ENCODE data around the gene POFUT1. TPM values are rescaled to one million over a fixed set of nuclear protein-coding genes. Genes with fewer than 3 reads are reported as not detected.

The POFUT1 gene
- total and polyA plus RNA-seq, 9 of the 15 experiments (the other 6 are each of a cell fraction or from before 2014, with no cell fraction given): 3.5 to 44.7 (median 23.5) TPM

DNA sequence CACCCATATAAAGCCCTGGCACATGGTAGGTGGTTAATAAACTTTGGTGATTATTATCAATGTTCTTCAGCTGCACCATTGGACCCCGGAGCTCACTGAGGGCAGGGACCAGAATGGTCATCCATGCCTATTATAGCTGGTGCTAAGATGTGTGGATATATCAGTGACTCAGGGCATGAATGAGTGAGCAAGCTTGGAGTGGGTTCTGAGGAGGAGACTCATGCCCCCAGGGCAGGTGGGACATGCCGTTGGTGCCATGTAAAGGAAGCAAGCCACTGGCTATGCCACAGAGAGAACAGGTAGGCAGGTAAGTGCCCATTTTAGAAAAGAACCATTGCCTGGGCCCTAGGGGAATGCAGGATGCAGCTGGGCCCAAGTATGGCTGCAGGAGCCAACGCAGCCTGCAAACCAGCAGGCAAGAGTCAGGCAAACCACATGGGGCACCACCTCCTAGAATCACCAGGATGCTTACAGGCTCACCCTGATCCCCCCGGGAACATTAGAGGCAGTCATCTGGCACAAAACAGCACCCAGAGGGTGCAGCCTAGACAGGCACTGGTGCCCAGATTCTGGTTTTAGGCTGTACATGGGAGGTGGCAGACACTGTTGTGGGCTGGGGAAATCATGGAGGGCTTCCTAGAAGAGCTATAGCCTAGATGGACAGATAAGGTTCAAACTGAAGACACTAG is 23.6 kb upstream of the POFUT1 start:
- H3K9me1 ChIP-seq (ENCODE audit: control insufficient read depth, insufficient read depth, low read length): no peaks in the 10 kb centered on the region
- H3K9me3 ChIP-seq (replicated peaks; ENCODE audit: control insufficient read depth, insufficient read depth, low read depth, low read length): no peaks in the 10 kb centered on the region
- TF ChIP-seq ZFP36 (IDR thresholded peaks at IDR 0.05; ENCODE audit: low read depth, low read length, partially characterized antibody) (peak; percentile 78), ZC3H8 (IDR thresholded peaks at IDR 0.05) (no peak), TAF15 (IDR thresholded peaks at IDR 0.05; ENCODE audit: low read depth, low read length) (no peak), ZBTB43 (CRISPR knock-in tag; IDR thresholded peaks at IDR 0.05) (no peak), TBP (optimal IDR thresholded peaks at IDR 0.05; ENCODE audit: low read depth, low read length) (no peak), THRB (CRISPR knock-in tag; conservative IDR thresholded peaks at IDR 0.05) (no peak), NFE2L1 (tag; IDR thresholded peaks at IDR 0.05; ENCODE audit: borderline replicate concordance, low read depth) (no peak), SAP30 (IDR thresholded peaks at IDR 0.05; ENCODE audit: borderline replicate concordance, insufficient read depth, low read depth, low read length, poor library complexity, severe bottlenecking) (no peak), PTTG1 (tag; IDR thresholded peaks at IDR 0.05; ENCODE audit: low read depth) (no peak)
- WGBS (ENCODE audit: insufficient coverage, low coverage, missing lambda C conversion rate): 13% methylated on average over 4 of the region's 4 CpGs
- no peaks in the 10 kb centered on the region for H4K20me1 ChIP-seq (replicated peaks; ENCODE audit: control insufficient read depth, insufficient read depth, low read length)
- no peaks in the 10 kb centered on the region for H3K79me2 ChIP-seq (ENCODE audit: control insufficient read depth, insufficient read depth, low read length)
- no peak overlapping the region for H2AFZ ChIP-seq (ENCODE audit: low read depth, low read length)
- H3K4me1 ChIP-seq (replicated peaks in 1 of 2; ENCODE audit: control insufficient read depth in 2 of 2, insufficient read depth in 2 of 2, low read length in 2 of 2): no peaks in the 10 kb centered on the region; a peak in 3 of 5 replicates
- DNase-seq (ENCODE audit: extremely low read depth in 1 of 4, low spot score in 3 of 4): no peak
- FAIRE-seq: no peak
- no peak overlapping the region for H3K27ac ChIP-seq (ENCODE audit: extremely low read depth, low read depth, low read length)
- no peak overlapping the region for H3K4me3 ChIP-seq
- ChIA-PET CTCF (ENCODE audit: low intra/inter-chr PET ratio) (no interaction called here), POLR2A (interaction anchor here (0.6 kb wide), 2 partner anchors 9 to 15 kb away, joined by 3 to 4 read pairs; no protein-coding TSS in a partner anchor)
- no peaks in the 10 kb centered on the region for H3K27me3 ChIP-seq (ENCODE audit: control insufficient read depth in 2 of 2, insufficient read depth in 2 of 2, low read length in 2 of 2)
- in situ Hi-C loops (cut with MboI): no loop called here
- H3K36me3 ChIP-seq (ENCODE audit: control insufficient read depth, insufficient read depth, low read length): no peaks in the 10 kb centered on the region
- no peak overlapping the region for H3K9ac ChIP-seq (ENCODE audit: insufficient read depth in 1 of 2, low read depth in 2 of 2, low read length in 2 of 2)
- no peak overlapping the region for H3K4me2 ChIP-seq (ENCODE audit: insufficient read depth, low read length)
- no TSS peak for BruUV-seq (replicated peaks)
- no peak for ATAC-seq
- intact Hi-C loops (cut with micrococcal nuclease): no loop called here

All from K562 (cell line).